ENCODE data around the gene VPS8.

The VPS8 gene

DNA sequence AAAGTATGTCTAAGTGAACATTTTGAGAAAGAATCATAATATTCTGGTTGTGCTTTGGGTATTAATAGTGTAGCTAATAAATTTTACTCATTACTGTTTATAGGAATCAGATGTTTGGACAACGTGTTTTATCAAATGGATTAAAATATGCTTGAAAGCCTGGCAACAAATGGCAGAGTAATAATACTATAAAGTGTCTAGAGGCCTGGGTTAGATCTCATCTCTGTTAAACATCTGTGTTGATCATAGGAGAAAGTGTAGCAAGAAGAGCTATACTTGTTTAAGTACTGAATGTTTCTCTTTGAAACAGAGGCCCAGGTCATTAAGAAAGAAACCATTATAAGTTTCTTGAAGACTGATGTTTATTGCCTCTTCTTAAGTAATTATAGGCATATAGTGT is 30.5 kb downstream of the VPS8 start:
- no peaks in the 10 kb centered on the region for H3K27me3 ChIP-seq (replicated peaks; ENCODE audit: control insufficient read depth, insufficient read depth, low read length)
- peaks cover 12% of the 10 kb centered on the region for H3K36me3 ChIP-seq (ENCODE audit: control insufficient read depth, insufficient read depth, low read length, severe bottlenecking)
- no peaks in the 10 kb centered on the region for H3K9me3 ChIP-seq (ENCODE audit: control insufficient read depth, low read length)
- no peak for DNase-seq (ENCODE audit: low read depth)
- H3K4me1 ChIP-seq (ENCODE audit: control insufficient read depth, insufficient read depth, low read length) = peaks cover 9% of the 10 kb centered on the region
- no peak overlapping the region for H3K4me3 ChIP-seq (ENCODE audit: low read length)
- H3K9ac ChIP-seq (ENCODE audit: low read length) = no peak overlapping the region

DNA sequence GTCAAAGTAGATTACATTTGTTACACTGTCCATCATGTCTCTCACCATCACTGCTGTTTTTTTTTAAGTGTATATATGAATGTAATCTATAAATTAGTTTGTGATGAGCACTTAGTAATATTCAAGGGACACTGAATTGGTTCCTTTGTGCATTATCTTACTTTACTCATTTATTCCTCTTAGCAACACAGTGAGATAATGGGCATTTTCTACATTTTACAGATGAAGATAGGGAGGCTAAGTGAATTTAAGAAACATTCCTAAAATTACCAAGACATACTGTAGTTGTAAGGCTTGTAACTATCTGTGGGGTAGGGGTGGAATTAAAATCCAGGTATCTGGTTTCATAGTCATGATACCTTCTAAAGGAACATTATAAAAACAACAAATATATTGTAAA is 33.9 kb downstream of the VPS8 start:
- Histone ChIP-seq H3K9ac (ENCODE audit: low read length) (no peak overlapping the region), H3K4me3 (ENCODE audit: low read length) (no peak overlapping the region), H3K36me3 (ENCODE audit: control insufficient read depth, insufficient read depth, low read length, severe bottlenecking) (peaks cover 8% of the 10 kb centered on the region), H3K4me1 (ENCODE audit: control insufficient read depth, insufficient read depth, low read length) (peaks cover 9% of the 10 kb centered on the region), H3K27me3 (replicated peaks; ENCODE audit: control insufficient read depth, insufficient read depth, low read length) (no peaks in the 10 kb centered on the region), H3K9me3 (ENCODE audit: control insufficient read depth, low read length) (no peaks in the 10 kb centered on the region)
- no peak for DNase-seq (ENCODE audit: low read depth)

DNA sequence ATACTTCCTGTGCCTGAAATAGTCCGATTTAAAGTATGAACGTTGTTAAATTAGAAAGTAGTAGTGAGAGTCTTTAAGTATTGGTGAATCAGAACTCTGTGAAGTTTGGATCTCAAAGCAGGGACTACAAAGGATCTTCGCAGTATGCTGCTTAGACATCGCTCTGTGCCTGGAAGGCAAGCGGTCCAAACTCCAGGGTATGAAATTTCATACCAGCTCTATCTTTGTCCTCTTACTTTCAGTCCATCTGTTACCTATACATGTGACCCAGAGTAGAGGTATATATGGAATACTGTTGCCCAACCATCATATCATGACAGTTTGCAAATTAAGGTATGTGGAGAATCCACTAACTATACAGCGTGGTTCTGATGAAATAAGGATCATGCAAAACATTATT is 34.5 kb downstream of the VPS8 start:
- H3K4me3 ChIP-seq (ENCODE audit: low read length) = no peak overlapping the region
- H3K4me1 ChIP-seq (ENCODE audit: control insufficient read depth, insufficient read depth, low read length) = peaks cover 9% of the 10 kb centered on the region
- no peak for DNase-seq (ENCODE audit: low read depth)
- peaks cover 14% of the 10 kb centered on the region for H3K36me3 ChIP-seq (ENCODE audit: control insufficient read depth, insufficient read depth, low read length, severe bottlenecking)
- no peaks in the 10 kb centered on the region for H3K9me3 ChIP-seq (ENCODE audit: control insufficient read depth, low read length)
- no peak overlapping the region for H3K9ac ChIP-seq (ENCODE audit: low read length)
- no peaks in the 10 kb centered on the region for H3K27me3 ChIP-seq (replicated peaks; ENCODE audit: control insufficient read depth, insufficient read depth, low read length)

DNA sequence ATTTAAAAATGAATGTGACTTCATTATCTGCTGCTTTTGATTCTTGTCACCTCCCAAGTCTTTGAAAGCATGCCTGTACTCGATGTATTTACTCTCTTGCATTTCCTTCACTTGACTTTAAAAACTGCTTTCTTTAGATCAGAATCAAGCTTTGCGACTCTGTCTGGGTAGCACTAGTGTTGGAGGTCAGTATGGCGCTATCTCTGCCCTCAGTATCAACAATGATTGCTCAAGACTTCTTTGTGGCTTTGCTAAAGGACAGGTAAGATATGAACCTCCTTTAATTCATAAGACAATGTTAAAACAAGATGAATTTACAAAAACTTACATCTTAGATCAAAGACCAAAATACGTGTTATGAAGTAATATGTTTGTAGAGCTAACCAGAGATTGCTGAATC is 37.0 kb downstream of the VPS8 start:
- Histone ChIP-seq H3K36me3 (ENCODE audit: control insufficient read depth, insufficient read depth, low read length, severe bottlenecking) (peaks cover 19% of the 10 kb centered on the region), H3K27me3 (replicated peaks; ENCODE audit: control insufficient read depth, insufficient read depth, low read length) (no peaks in the 10 kb centered on the region), H3K9me3 (ENCODE audit: control insufficient read depth, low read length) (no peaks in the 10 kb centered on the region), H3K4me3 (ENCODE audit: low read length) (no peak overlapping the region), H3K9ac (ENCODE audit: low read length) (no peak overlapping the region), H3K4me1 (ENCODE audit: control insufficient read depth, insufficient read depth, low read length) (peaks cover under 1% of the 10 kb centered on the region)
- no peak for DNase-seq (ENCODE audit: low read depth)

DNA sequence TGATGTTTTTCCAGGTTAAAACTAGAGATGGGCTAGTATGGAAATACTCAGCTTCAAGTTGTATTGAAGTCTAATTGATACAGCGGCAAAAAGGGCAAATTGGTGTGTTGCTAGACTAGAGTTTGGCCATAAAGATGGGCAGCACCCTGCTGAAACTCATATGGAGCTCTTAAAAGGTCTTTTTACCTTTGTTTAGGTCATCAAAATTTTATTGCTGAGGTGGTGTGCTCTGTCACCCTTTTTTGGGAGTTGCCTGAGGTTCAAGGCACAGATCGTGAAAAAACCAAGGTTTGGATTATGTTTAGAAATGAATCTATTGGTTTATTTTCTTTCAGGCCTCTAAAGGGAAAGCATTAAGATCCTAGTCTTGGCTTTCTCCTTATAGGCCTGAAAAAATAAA is 38.2 kb downstream of the VPS8 start:
- H3K36me3 ChIP-seq (ENCODE audit: control insufficient read depth, insufficient read depth, low read length, severe bottlenecking) = peaks cover 32% of the 10 kb centered on the region
- no peaks in the 10 kb centered on the region for H3K4me1 ChIP-seq (ENCODE audit: control insufficient read depth, insufficient read depth, low read length)
- H3K4me3 ChIP-seq (ENCODE audit: low read length) = no peak overlapping the region

DNA sequence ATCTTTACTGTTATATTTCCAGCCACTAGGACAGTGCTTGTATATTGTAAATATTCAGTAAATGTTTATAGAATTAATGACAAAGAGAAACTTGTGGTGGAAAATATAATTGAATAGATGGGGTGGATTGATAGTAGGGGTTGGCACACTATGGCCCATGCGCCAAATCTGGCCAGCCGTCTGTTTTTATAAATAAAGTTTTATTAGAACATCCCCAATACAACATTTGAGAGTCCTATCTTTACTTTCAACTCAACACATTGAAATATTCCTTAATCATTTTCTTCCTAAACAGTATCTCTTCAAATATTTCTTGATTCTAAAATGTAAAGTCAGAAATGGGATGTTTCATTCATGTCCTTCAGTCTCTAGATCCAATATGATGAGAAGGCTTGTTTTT is 45.1 kb downstream of the VPS8 start:
- Histone ChIP-seq H3K9me3 (ENCODE audit: control insufficient read depth, low read length) (no peaks in the 10 kb centered on the region), H3K4me3 (ENCODE audit: low read length) (no peak overlapping the region), H3K27me3 (replicated peaks; ENCODE audit: control insufficient read depth, insufficient read depth, low read length) (no peaks in the 10 kb centered on the region), H3K36me3 (ENCODE audit: control insufficient read depth, insufficient read depth, low read length, severe bottlenecking) (peaks cover 65% of the 10 kb centered on the region), H3K9ac (ENCODE audit: low read length) (no peak overlapping the region), H3K4me1 (ENCODE audit: control insufficient read depth, insufficient read depth, low read length) (no peaks in the 10 kb centered on the region)
- no peak for DNase-seq (ENCODE audit: low read depth)

More for the DNA sequence above, 38.2 kb downstream of the VPS8 start:
- Histone ChIP-seq H3K9me3 (ENCODE audit: control insufficient read depth, low read length) (no peaks in the 10 kb centered on the region), H3K9ac (ENCODE audit: low read length) (no peak overlapping the region), H3K27me3 (replicated peaks; ENCODE audit: control insufficient read depth, insufficient read depth, low read length) (no peaks in the 10 kb centered on the region)
- no peak for DNase-seq (ENCODE audit: low read depth)

DNA sequence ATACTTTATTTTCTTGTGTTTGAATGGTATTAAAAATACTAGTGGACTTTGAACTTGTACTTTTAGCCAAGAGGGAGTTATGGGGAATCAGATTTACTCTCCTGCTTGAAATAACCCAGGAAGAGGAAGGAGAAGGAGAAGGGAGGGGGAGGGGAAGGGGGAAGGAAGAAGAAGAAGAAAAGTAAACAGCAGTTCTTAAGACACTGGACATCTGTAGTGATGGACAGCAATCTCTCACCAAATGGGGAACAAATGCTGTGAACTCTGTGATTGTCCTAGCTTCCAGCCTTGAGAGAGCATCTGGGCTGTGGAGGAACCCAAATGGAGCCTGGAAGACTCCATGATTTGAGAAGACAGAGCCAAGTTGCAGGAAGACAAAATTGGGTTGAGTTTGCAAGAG is 52.0 kb downstream of the VPS8 start:
- DNase-seq (ENCODE audit: low read depth) = no peak
- H3K9me3 ChIP-seq (ENCODE audit: control insufficient read depth, low read length) = no peaks in the 10 kb centered on the region
- H3K9ac ChIP-seq (ENCODE audit: low read length) = no peak overlapping the region
- H3K4me3 ChIP-seq (ENCODE audit: low read length) = no peak overlapping the region
- no peaks in the 10 kb centered on the region for H3K4me1 ChIP-seq (ENCODE audit: control insufficient read depth, insufficient read depth, low read length)
- H3K27me3 ChIP-seq (replicated peaks; ENCODE audit: control insufficient read depth, insufficient read depth, low read length) = no peaks in the 10 kb centered on the region
- peaks cover 58% of the 10 kb centered on the region for H3K36me3 ChIP-seq (ENCODE audit: control insufficient read depth, insufficient read depth, low read length, severe bottlenecking)

DNA sequence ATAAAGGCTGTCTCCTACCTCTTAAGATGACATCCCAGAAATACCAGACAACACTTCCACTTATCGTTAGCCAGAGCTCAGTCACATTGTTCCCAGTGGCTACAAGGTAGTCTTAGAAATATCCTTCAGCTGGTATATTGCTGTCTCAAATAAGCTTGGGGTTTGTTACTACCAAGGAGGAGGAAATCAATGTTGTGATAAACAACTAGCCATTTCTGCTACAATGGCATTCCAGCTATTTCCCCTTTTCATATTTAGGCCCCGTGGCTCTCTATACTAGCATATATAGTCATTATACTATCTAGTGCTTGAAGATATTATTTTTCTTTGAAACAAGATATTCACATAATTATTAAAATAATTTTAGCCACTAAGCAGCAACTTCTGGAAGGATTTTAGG is 56.5 kb downstream of the VPS8 start:
- no peak overlapping the region for H3K4me3 ChIP-seq (ENCODE audit: low read length)
- no peaks in the 10 kb centered on the region for H3K27me3 ChIP-seq (replicated peaks; ENCODE audit: control insufficient read depth, insufficient read depth, low read length)
- H3K36me3 ChIP-seq (ENCODE audit: control insufficient read depth, insufficient read depth, low read length, severe bottlenecking) = peaks cover 49% of the 10 kb centered on the region
- no peak overlapping the region for H3K9ac ChIP-seq (ENCODE audit: low read length)
- DNase-seq (ENCODE audit: low read depth) = no peak
- no peaks in the 10 kb centered on the region for H3K9me3 ChIP-seq (ENCODE audit: control insufficient read depth, low read length)
- H3K4me1 ChIP-seq (ENCODE audit: control insufficient read depth, insufficient read depth, low read length) = no peaks in the 10 kb centered on the region

DNA sequence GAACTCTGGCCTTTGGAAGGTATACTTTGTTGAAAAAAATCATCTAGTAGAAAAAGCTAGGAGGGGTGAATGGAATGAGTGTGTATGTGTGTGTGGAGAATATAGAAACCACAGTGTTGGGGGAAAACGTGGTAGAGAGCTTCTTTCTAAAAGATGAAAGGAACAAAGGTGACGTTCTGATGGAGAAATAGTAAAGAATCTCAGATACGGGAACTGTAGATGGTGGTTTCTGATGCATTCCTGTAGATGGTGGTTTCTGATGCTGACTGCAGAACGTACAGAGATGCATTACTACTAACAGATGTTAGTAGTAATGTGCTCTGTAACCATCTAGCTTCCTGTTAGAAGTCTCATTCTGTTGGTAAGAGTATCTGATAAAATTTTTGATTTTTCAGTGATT is 60.2 kb downstream of the VPS8 start:
- peaks cover 38% of the 10 kb centered on the region for H3K36me3 ChIP-seq (ENCODE audit: control insufficient read depth, insufficient read depth, low read length, severe bottlenecking)
- no peaks in the 10 kb centered on the region for H3K9me3 ChIP-seq (ENCODE audit: control insufficient read depth, low read length)
- no peak overlapping the region for H3K9ac ChIP-seq (ENCODE audit: low read length)
- no peaks in the 10 kb centered on the region for H3K4me1 ChIP-seq (ENCODE audit: control insufficient read depth, insufficient read depth, low read length)
- H3K4me3 ChIP-seq (ENCODE audit: low read length) = no peak overlapping the region
- no peaks in the 10 kb centered on the region for H3K27me3 ChIP-seq (replicated peaks; ENCODE audit: control insufficient read depth, insufficient read depth, low read length)
- peak; percentile 2 for DNase-seq (ENCODE audit: low read depth)

DNA sequence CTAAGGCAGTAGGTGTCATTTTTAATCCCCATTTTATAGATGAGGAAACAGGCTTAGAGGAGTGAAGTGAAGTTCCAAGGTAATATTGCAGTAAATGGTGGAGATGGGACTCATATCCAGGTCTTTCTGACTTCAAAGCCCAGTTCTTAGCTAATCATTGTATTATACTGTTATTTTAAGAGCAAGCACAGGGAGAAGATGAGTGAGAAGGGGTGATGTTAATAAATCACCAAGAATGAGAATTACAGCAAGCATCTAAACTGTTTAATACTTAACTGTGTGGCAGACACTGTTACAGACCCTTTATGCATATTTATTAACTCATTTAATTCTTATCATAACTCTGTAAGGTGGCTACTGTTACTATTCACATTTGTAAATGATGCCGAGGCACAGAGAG is 61.2 kb downstream of the VPS8 start:
- H3K4me3 ChIP-seq (ENCODE audit: low read length) = no peak overlapping the region
- no peaks in the 10 kb centered on the region for H3K4me1 ChIP-seq (ENCODE audit: control insufficient read depth, insufficient read depth, low read length)
- no peak overlapping the region for H3K9ac ChIP-seq (ENCODE audit: low read length)
- no peaks in the 10 kb centered on the region for H3K27me3 ChIP-seq (replicated peaks; ENCODE audit: control insufficient read depth, insufficient read depth, low read length)
- H3K9me3 ChIP-seq (ENCODE audit: control insufficient read depth, low read length) = no peaks in the 10 kb centered on the region
- DNase-seq (ENCODE audit: low read depth) = no peak
- H3K36me3 ChIP-seq (ENCODE audit: control insufficient read depth, insufficient read depth, low read length, severe bottlenecking) = peaks cover 42% of the 10 kb centered on the region

DNA sequence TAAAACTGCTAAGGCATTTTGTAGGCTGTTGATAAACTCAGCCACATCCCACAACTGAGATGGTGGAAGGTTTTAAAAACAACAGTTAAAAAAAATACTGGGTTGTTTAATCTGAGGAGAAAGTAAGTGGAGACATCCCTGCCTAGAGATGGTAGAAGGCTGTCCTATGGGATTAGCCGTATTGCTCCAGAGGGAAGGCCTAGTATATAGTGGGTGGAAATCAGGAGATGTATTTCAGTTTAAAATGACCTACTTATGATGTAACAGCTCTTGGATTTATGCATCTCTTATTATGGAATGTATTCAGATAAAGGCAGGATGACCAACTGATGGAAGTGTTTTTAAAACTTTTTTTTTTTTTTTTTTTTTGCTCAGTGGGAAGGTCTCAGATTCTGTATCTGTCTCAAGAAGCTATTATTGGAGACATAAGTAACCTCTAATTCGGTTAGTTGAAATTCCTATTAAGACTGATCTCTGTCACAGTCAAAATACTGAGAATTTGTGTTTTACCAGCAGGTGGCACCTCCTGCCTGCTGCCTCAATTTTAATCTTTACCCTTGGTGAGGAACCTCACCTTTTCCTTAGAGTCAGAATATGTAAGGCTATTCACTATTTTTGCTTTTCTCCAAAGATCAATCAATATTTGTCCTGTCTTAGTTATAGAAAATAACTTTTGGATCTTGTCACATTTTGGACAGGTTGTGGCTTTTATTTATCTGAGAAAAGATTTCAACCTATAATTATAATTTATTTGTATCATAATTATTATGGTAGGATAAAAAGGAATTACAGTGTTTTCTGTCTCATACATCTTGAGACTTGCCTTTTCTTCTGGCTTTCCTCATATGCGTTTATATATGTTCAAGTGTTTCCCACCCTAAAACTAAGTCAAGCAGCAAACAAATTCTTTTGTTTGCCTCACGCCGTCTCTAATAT is 63.0 kb downstream of the VPS8 start:
- Histone ChIP-seq H3K4me3 (ENCODE audit: low read length) (no peak overlapping the region), H3K9ac (ENCODE audit: low read length) (no peak overlapping the region), H3K36me3 (ENCODE audit: control insufficient read depth, insufficient read depth, low read length, severe bottlenecking) (peaks cover 26% of the 10 kb centered on the region), H3K9me3 (ENCODE audit: control insufficient read depth, low read length) (no peaks in the 10 kb centered on the region), H3K4me1 (ENCODE audit: control insufficient read depth, insufficient read depth, low read length) (no peaks in the 10 kb centered on the region), H3K27me3 (replicated peaks; ENCODE audit: control insufficient read depth, insufficient read depth, low read length) (no peaks in the 10 kb centered on the region)
- peak; percentile 59 for DNase-seq (ENCODE audit: low read depth)
